IMR-90 (cell line): ENCODE measurements around the gene CCDC83. TPM values are rescaled to one million over a fixed set of nuclear protein-coding genes. Genes with fewer than 3 reads are reported as not detected.

Experiments
- ATAC-seq: fragments of 200-7000 bp; cut with Tn5 transposase; 2 replicates; pipeline ENCODE4 v1.9.1; 2020; ENCODE audit warnings: low read depth, mild to moderate bottlenecking, moderate library complexity
- BruUV-seq: library from RNA; stranded (reverse); fragments of 400-500 nt; replicated peaks from 2 replicates; lab custom pipeline; 2021; lab: Mats Ljungman, UMichigan
- CTCF ChIA-PET: fragments of 300-600 bp; formaldehyde crosslinking; extraction: SDS; loops from one replicate; lab custom pipeline; 2021; ENCODE audit warnings: antibody characterized with exemption; lab: Yijun Ruan, JAX
- POLR2A ChIA-PET: fragments of 300-600 bp; sonication (Branson Sonifier 250); formaldehyde crosslinking; loops from one replicate; lab custom pipeline; 2022; ENCODE audit warnings: antibody characterized with exemption; ENCODE audit not compliant: unreplicated experiment; lab: Charles Lee
- DNase-seq: peaks from one replicate; pipeline ENCODE4 v3.0.0; 2013
- H2AFZ ChIP-seq: replicated peaks from 2 replicates; pipeline ENCODE3; 2013; ENCODE audit warnings: low read length, mild to moderate bottlenecking; ENCODE audit not compliant: poor library complexity
- H2AK5ac ChIP-seq: 2 replicates; pipeline ENCODE4 v1.6.1; 2013; ENCODE audit warnings: low read depth, low read length, inconsistent platforms
- H2AK9ac ChIP-seq: replicated peaks from 2 replicates; pipeline ENCODE3; 2013; ENCODE audit warnings: mild to moderate bottlenecking, low read depth, low read length, moderate library complexity; ENCODE audit not compliant: poor library complexity
- H2BK120ac ChIP-seq: 2 replicates; pipeline ENCODE4 v1.6.1; 2013; ENCODE audit warnings: low read depth, low read length, inconsistent platforms
- H2BK15ac ChIP-seq: 3 replicates; pipeline ENCODE4 v1.6.1; 2013; ENCODE audit warnings: low read depth, low read length, inconsistent platforms
- H2BK20ac ChIP-seq: 2 replicates; pipeline ENCODE4 v1.6.1; 2013; ENCODE audit warnings: low read depth, mild to moderate bottlenecking, inconsistent platforms, low read length, moderate library complexity
- H2BK5ac ChIP-seq: 2 replicates; pipeline ENCODE4 v1.6.1; 2013; ENCODE audit warnings: mild to moderate bottlenecking, low read depth, low read length, inconsistent platforms; ENCODE audit not compliant: poor library complexity, severe bottlenecking
- H3K14ac ChIP-seq: replicated peaks from 2 replicates; pipeline ENCODE4 v1.6.1; 2013; ENCODE audit warnings: low read depth, low read length, inconsistent platforms
- H3K18ac ChIP-seq: 2 replicates; pipeline ENCODE4 v1.6.1; 2013; ENCODE audit warnings: low read depth, low read length, control low read depth
- H3K23ac ChIP-seq: 2 replicates; pipeline ENCODE4 v1.6.1; 2013; ENCODE audit warnings: low read depth, low read length, inconsistent platforms
- H3K27ac ChIP-seq: 2 replicates; pipeline ENCODE4 v1.5.1; 2013; ENCODE audit warnings: mild to moderate bottlenecking, control low read depth, low read length; ENCODE audit not compliant: insufficient read depth
- H3K27me3 ChIP-seq: 2 replicates; pipeline ENCODE4 v1.6.1; 2013; ENCODE audit warnings: low read length; ENCODE audit not compliant: control insufficient read depth, insufficient read depth
- H3K36me3 ChIP-seq: 2 replicates; pipeline ENCODE4 v1.6.1; 2013; ENCODE audit warnings: low read length, mixed read lengths; ENCODE audit not compliant: control insufficient read depth, insufficient read depth
- H3K4ac ChIP-seq: 2 replicates; pipeline ENCODE4 v1.6.1; 2013; ENCODE audit warnings: low read depth, low read length, inconsistent platforms
- H3K4me1 ChIP-seq: 2 replicates; pipeline ENCODE4 v1.6.1; 2013; ENCODE audit warnings: low read length, mixed read lengths; ENCODE audit not compliant: control insufficient read depth, insufficient read depth
- H3K4me2 ChIP-seq: 2 replicates; pipeline ENCODE4 v1.6.1; 2013; ENCODE audit warnings: low read depth, mild to moderate bottlenecking, control low read depth, low read length, moderate library complexity
- H3K4me3 ChIP-seq: 2 replicates; pipeline ENCODE4 v1.5.1; 2013; ENCODE audit warnings: low read depth, mild to moderate bottlenecking, control low read depth, low read length, moderate library complexity; ENCODE audit not compliant: insufficient read depth
- H3K56ac ChIP-seq: 2 replicates; pipeline ENCODE4 v1.6.1; 2013; ENCODE audit warnings: low read length, inconsistent platforms; ENCODE audit not compliant: insufficient read depth; ENCODE audit errors: extremely low read depth
- H3K79me1 ChIP-seq, 2 experiments: 2 replicates each; pipeline ENCODE4 v1.6.1; 2013; ENCODE audit warnings: low read length in 2 of 2, inconsistent platforms in 1 of 2, low read depth in 1 of 2
- H3K9ac ChIP-seq: 2 replicates; pipeline ENCODE4 v1.6.1; 2013; ENCODE audit warnings: low read depth, low read length, control low read depth
- H3K9me1 ChIP-seq: 2 replicates; pipeline ENCODE4 v1.6.1; 2013; ENCODE audit warnings: low read length, inconsistent platforms; ENCODE audit not compliant: insufficient read depth
- H3K9me3 ChIP-seq: 2 replicates; pipeline ENCODE4 v1.6.1; 2013; ENCODE audit warnings: low read length; ENCODE audit not compliant: control insufficient read depth, insufficient read depth
- H4K20me1 ChIP-seq: 2 replicates; pipeline ENCODE4 v1.6.1; 2013; ENCODE audit warnings: low read length, inconsistent platforms; ENCODE audit not compliant: insufficient read depth
- H4K5ac ChIP-seq: 2 replicates; pipeline ENCODE4 v1.6.1; 2013; ENCODE audit warnings: mild to moderate bottlenecking, low read depth, low read length, control low read depth
- H4K8ac ChIP-seq, 2 experiments: 2 replicates each; pipeline ENCODE4 v1.6.1; 2013; ENCODE audit warnings: low read depth in 2 of 2, low read length in 2 of 2, control low read depth in 1 of 2, inconsistent platforms in 1 of 2
- H4K91ac ChIP-seq: 2 replicates; pipeline ENCODE4 v1.6.1; 2013; ENCODE audit warnings: low read depth, low read length, inconsistent platforms; ENCODE audit not compliant: insufficient read depth
- BHLHE40 ChIP-seq: fragments of 150-350 bp; IDR thresholded peaks from 2 replicates; pipeline ENCODE4 v1.6.1; 2016; ENCODE audit warnings: mild to moderate bottlenecking, low read depth, low read length
- CEBPB ChIP-seq: IDR thresholded peaks from 2 replicates; pipeline ENCODE4 v1.6.1; 2012; ENCODE audit warnings: low read depth, low read length, improper control_type of control experiment
- CHD1 ChIP-seq: IDR thresholded peaks from 2 replicates; pipeline ENCODE4 v1.6.1; 2012; ENCODE audit warnings: low read depth, low read length, improper control_type of control experiment
- FOS ChIP-seq: fragments of 150-350 bp; IDR thresholded peaks from 2 replicates; pipeline ENCODE4 v1.6.1; 2016; ENCODE audit warnings: low read depth, low read length
- MAFK ChIP-seq: IDR thresholded peaks from 2 replicates; pipeline ENCODE4 v1.6.1; 2012; ENCODE audit warnings: low read depth, low read length, improper control_type of control experiment
- MAZ ChIP-seq: IDR thresholded peaks from 2 replicates; pipeline ENCODE4 v1.6.1; 2012; ENCODE audit warnings: low read depth, mild to moderate bottlenecking, low read length, improper control_type of control experiment, moderate library complexity, borderline replicate concordance
- MXI1 ChIP-seq: IDR thresholded peaks from 2 replicates; pipeline ENCODE4 v1.6.1; 2012; ENCODE audit warnings: low read depth, mild to moderate bottlenecking, low read length, moderate library complexity, borderline replicate concordance
- NFE2L2 ChIP-seq: fragments of 150-350 bp; IDR thresholded peaks from 2 replicates; pipeline ENCODE4 v1.6.1; 2016; ENCODE audit warnings: low read depth, mild to moderate bottlenecking, low read length
- POLR2A ChIP-seq: IDR thresholded peaks from 2 replicates; pipeline ENCODE4 v1.6.1; 2012; ENCODE audit warnings: mild to moderate bottlenecking, low read depth, low read length
- RAD21 ChIP-seq: IDR thresholded peaks from 2 replicates; pipeline ENCODE4 v1.6.1; 2012; ENCODE audit warnings: low read length, improper control_type of control experiment
- RCOR1 ChIP-seq: IDR thresholded peaks from 2 replicates; pipeline ENCODE4 v1.6.1; 2012; ENCODE audit warnings: mild to moderate bottlenecking, low read length, improper control_type of control experiment; ENCODE audit not compliant: insufficient replicate concordance
- RFX5 ChIP-seq: IDR thresholded peaks from 2 replicates; pipeline ENCODE4 v1.8.0; 2012; ENCODE audit warnings: low read depth, mild to moderate bottlenecking, low read length, moderate library complexity
- SMC3 ChIP-seq: fragments of 150-350 bp; IDR thresholded peaks from 2 replicates; pipeline ENCODE4 v1.6.1; 2016; ENCODE audit warnings: low read depth, mild to moderate bottlenecking, antibody characterized with exemption, low read length, moderate library complexity
- dilution Hi-C: fragments of 300-500 bp; cut with HindIII; formaldehyde crosslinking; loops from one replicate; pipeline ENCODE4 v1.14.3; 2018; ENCODE audit warnings: low sequenced_read_pairs; ENCODE audit not compliant: unreplicated experiment
- in situ Hi-C: fragments of 300-500 bp; cut with MboI; formaldehyde crosslinking; loops from 3 replicates; pipeline ENCODE4 v1.14.3; 2019; ENCODE audit warnings: low sequenced_read_pairs, inconsistent platforms, mixed read lengths
- intact Hi-C: fragments of 100-400 bp; cut with micrococcal nuclease; formaldehyde crosslinking; loops from 2 replicates; pipeline ENCODE4 v1.10.0; 2022
- polyA plus RNA-seq, 3 experiments: library from polyadenylated mRNA; depleted of rRNA; stranded (reverse); fragments of >200 nt; gene quantifications; 2 replicates each; pipeline ENCODE4 v1.2.3, GENCODE V29; 2012; ENCODE audit warnings: low replicate concordance in 1 of 3
- total RNA-seq: library from RNA; depleted of rRNA; stranded (reverse); fragments of >200 nt; gene quantifications from 2 replicates; pipeline ENCODE4 v1.2.3, GENCODE V29; 2012
- TF ChIP-seq, protein P1 (sequence below): fragments of 150-350 bp; IDR thresholded peaks from 2 replicates; pipeline ENCODE4 v1.6.1; 2016; ENCODE audit warnings: low read depth, mild to moderate bottlenecking, low read length, moderate library complexity, borderline replicate concordance
- TF ChIP-seq, protein P2 (sequence below): fragments of 150-350 bp; IDR thresholded peaks from 2 replicates; pipeline ENCODE4 v1.6.1; 2017; ENCODE audit warnings: mild to moderate bottlenecking, antibody characterized with exemption, low read length, low read depth
- TF ChIP-seq, protein P3 (sequence below): conservative IDR thresholded peaks from 2 replicates; pipeline ENCODE4 v1.5.1; 2012; ENCODE audit warnings: mild to moderate bottlenecking, low read depth, low read length, improper control_type of control experiment

CCDC83 gene
- total and polyA plus RNA-seq, 2 of the 4 experiments (the other 2 are of a cell fraction): not detected

DNA sequence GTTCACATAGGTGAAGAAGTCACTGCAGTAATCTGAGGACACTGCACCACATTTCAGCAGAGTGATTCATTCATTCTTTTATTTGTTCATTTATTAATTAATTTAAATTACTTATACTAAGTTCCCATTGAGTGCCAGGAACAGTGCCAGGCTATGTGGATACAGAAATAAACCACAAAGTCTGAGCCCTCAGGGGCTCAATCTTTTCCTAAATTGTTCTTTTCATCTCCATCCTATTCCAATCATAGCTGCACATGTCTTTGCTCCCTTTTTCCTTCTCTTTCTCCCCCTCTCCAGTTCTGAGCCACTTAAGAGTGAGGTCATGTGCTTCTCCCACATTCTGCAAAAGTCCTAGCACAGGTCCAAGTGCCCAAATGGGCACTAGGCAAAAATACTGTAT is 49.2 kb upstream of the CCDC83 start:
- Histone ChIP-seq H3K9ac (no peak overlapping the region), H2BK120ac (no peak overlapping the region), H3K4me2 (no peak overlapping the region), H2BK20ac (no peak overlapping the region), H3K27ac (no peak overlapping the region), H3K36me3 (no peaks in the 10 kb centered on the region), H4K91ac (no peak overlapping the region), H3K4me1 (peaks cover 7% of the 10 kb centered on the region), H4K8ac (no peak overlapping the region), H2AFZ (no peak overlapping the region), H4K20me1 (no peaks in the 10 kb centered on the region), H3K79me1 (peaks cover 22 to 37% of the 10 kb centered on the region in 2 experiments), H2BK15ac (no peak overlapping the region), H3K4me3 (no peak overlapping the region), H3K4ac (no peak overlapping the region), H3K23ac (no peak overlapping the region), H2BK5ac (no peak overlapping the region), H3K56ac (no peak overlapping the region), H2AK9ac (no peak overlapping the region), H3K18ac (no peak overlapping the region), H3K9me3 (no peaks in the 10 kb centered on the region), H2AK5ac (no peak overlapping the region), H3K9me1 (peaks cover 8% of the 10 kb centered on the region; the same call in 1 of the 2 replicates), H4K5ac (no peak overlapping the region; the same call in 1 of the 2 replicates), H3K27me3 (no peaks in the 10 kb centered on the region), H3K14ac (no peak overlapping the region)
- ChIA-PET POLR2A (no interaction called here), CTCF (no interaction called here)
- intact Hi-C loops (no loop called here), in situ Hi-C loops (no loop called here), dilution Hi-C loops (no loop called here)
- no TSS peak for BruUV-seq
- DNase-seq (no peak), ATAC-seq (no peak)
- TF ChIP-seq RCOR1: no peak
- TF ChIP-seq RFX5: no peak
- TF ChIP-seq MAZ: no peak
- TF ChIP-seq BHLHE40: no peak
- TF ChIP-seq CEBPB: no peak
- TF ChIP-seq, protein P1, sequence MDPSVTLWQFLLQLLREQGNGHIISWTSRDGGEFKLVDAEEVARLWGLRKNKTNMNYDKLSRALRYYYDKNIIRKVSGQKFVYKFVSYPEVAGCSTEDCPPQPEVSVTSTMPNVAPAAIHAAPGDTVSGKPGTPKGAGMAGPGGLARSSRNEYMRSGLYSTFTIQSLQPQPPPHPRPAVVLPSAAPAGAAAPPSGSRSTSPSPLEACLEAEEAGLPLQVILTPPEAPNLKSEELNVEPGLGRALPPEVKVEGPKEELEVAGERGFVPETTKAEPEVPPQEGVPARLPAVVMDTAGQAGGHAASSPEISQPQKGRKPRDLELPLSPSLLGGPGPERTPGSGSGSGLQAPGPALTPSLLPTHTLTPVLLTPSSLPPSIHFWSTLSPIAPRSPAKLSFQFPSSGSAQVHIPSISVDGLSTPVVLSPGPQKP: no peak
- TF ChIP-seq, protein P2, sequence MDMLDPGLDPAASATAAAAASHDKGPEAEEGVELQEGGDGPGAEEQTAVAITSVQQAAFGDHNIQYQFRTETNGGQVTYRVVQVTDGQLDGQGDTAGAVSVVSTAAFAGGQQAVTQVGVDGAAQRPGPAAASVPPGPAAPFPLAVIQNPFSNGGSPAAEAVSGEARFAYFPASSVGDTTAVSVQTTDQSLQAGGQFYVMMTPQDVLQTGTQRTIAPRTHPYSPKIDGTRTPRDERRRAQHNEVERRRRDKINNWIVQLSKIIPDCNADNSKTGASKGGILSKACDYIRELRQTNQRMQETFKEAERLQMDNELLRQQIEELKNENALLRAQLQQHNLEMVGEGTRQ: no peak
- no peak for TF ChIP-seq SMC3
- no peak for TF ChIP-seq RAD21
- TF ChIP-seq MXI1: no peak
- no peak for TF ChIP-seq FOS
- TF ChIP-seq, protein P3, sequence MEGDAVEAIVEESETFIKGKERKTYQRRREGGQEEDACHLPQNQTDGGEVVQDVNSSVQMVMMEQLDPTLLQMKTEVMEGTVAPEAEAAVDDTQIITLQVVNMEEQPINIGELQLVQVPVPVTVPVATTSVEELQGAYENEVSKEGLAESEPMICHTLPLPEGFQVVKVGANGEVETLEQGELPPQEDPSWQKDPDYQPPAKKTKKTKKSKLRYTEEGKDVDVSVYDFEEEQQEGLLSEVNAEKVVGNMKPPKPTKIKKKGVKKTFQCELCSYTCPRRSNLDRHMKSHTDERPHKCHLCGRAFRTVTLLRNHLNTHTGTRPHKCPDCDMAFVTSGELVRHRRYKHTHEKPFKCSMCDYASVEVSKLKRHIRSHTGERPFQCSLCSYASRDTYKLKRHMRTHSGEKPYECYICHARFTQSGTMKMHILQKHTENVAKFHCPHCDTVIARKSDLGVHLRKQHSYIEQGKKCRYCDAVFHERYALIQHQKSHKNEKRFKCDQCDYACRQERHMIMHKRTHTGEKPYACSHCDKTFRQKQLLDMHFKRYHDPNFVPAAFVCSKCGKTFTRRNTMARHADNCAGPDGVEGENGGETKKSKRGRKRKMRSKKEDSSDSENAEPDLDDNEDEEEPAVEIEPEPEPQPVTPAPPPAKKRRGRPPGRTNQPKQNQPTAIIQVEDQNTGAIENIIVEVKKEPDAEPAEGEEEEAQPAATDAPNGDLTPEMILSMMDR: no peak
- TF ChIP-seq MAFK: no peak
- no peak for TF ChIP-seq CHD1
- no peak for TF ChIP-seq POLR2A
- no peak for TF ChIP-seq NFE2L2
